ENCODE measurements around the gene MACROD2. TPM values are rescaled to one million over a fixed set of nuclear protein-coding genes. Genes with fewer than 3 reads are reported as not detected.
"Not testable (repeated sequence)": the region's sequence is repeated elsewhere in the genome, so short reads cannot be mapped to it uniquely, and the experiment has no call there.

The MACROD2 gene
- total RNA-seq, 2 donors from 2014 or later = 0.95 to 4.2 TPM

- TF ChIP-seq, protein P1, sequence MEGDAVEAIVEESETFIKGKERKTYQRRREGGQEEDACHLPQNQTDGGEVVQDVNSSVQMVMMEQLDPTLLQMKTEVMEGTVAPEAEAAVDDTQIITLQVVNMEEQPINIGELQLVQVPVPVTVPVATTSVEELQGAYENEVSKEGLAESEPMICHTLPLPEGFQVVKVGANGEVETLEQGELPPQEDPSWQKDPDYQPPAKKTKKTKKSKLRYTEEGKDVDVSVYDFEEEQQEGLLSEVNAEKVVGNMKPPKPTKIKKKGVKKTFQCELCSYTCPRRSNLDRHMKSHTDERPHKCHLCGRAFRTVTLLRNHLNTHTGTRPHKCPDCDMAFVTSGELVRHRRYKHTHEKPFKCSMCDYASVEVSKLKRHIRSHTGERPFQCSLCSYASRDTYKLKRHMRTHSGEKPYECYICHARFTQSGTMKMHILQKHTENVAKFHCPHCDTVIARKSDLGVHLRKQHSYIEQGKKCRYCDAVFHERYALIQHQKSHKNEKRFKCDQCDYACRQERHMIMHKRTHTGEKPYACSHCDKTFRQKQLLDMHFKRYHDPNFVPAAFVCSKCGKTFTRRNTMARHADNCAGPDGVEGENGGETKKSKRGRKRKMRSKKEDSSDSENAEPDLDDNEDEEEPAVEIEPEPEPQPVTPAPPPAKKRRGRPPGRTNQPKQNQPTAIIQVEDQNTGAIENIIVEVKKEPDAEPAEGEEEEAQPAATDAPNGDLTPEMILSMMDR (IDR thresholded peaks at IDR 0.05) = no peak
- H3K36me3 ChIP-seq = no peaks in the 10 kb centered on the region
- H3K27me3 ChIP-seq (replicated peaks; ENCODE audit: insufficient read depth) = no peaks in the 10 kb centered on the region
- DNase-seq (ENCODE audit: low spot score) (no peak), ATAC-seq (ENCODE audit: insufficient number of reproducible peaks, low FRiP score, low read depth) (no peak)
- no peak overlapping the region for H3K4me3 ChIP-seq
- no peaks in the 10 kb centered on the region for H3K9me3 ChIP-seq
- no peak overlapping the region for H3K27ac ChIP-seq
- no peaks in the 10 kb centered on the region for H3K4me1 ChIP-seq (ENCODE audit: control insufficient read depth in 1 of 2, low read depth in 2 of 2)
These were observed 38.0 kb downstream of the MACROD2 start for GRCh38 chr20:14033310-14033709.

DNA sequence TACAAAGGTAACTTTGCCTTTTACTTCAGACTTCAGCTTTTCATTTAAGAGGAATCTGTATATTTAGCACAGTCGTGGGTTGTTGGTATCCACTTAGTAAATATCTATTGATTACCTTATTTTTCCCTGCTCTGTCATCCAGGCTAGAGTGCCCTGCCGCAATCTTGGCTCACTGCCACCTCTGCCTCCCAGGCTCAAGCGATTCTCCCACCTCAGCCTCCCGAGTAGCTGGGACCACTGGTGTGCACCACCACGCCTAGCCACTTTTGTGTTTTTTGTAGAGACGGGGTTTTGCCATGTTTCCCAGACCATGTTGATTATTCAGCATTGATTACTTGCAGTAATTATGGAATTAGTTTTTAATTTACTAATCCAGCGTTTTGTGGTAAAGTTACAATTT, 41.3 kb downstream of the MACROD2 start:
- Histone ChIP-seq H3K4me3 (no peak overlapping the region), H3K9me3 (no peaks in the 10 kb centered on the region), H3K36me3 (no peaks in the 10 kb centered on the region), H3K27ac (no peak overlapping the region), H3K27me3 (replicated peaks; ENCODE audit: insufficient read depth) (no peaks in the 10 kb centered on the region), H3K4me1 (ENCODE audit: control insufficient read depth in 1 of 2, low read depth in 2 of 2) (no peaks in the 10 kb centered on the region)
- DNase-seq (ENCODE audit: low spot score) = no peak
- ATAC-seq (ENCODE audit: insufficient number of reproducible peaks, low FRiP score, low read depth) = no peak
- TF ChIP-seq, protein P1 (IDR thresholded peaks at IDR 0.05) = no peak

- H3K9me3 ChIP-seq; H3K4me1 ChIP-seq (ENCODE audit: control insufficient read depth in 1 of 2, low read depth in 2 of 2); H3K27ac ChIP-seq; H3K36me3 ChIP-seq; DNase-seq (ENCODE audit: low spot score); H3K4me3 ChIP-seq; H3K27me3 ChIP-seq (replicated peaks; ENCODE audit: insufficient read depth); ATAC-seq (ENCODE audit: insufficient number of reproducible peaks, low FRiP score, low read depth): not testable (repeated sequence)
These were observed 49.5 kb downstream of the MACROD2 start for GRCh38 chr20:14044712-14045276.

- TF ChIP-seq, protein P1 (IDR thresholded peaks at IDR 0.05) = no peak
- Histone ChIP-seq H3K4me1 (ENCODE audit: control insufficient read depth in 1 of 2, low read depth in 2 of 2) (no peaks in the 10 kb centered on the region), H3K36me3 (no peaks in the 10 kb centered on the region)
These were observed 51.2 kb downstream of the MACROD2 start for GRCh38 chr20:14046534-14046933.

DNA sequence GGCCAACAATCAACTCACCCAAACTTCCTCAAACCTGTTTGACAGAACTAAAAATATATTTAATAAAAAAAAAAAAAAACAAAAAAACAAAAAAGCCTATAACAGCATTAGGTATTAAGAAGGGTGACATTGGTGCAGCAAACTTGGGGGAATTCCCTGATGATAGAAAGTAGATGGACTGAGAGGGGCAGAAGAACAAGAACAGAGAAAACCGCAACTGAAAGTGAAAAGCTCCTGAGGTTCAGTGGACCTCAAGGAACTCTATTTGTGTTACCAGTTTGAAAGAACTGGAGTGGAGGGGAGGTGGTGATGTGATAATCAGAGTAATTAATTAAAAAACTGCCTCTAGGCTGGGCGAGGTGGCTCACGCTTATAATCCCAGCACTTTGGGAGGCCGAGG, 53.8 kb downstream of the MACROD2 start:
- Histone ChIP-seq H3K27ac (no peak overlapping the region), H3K4me3 (no peak overlapping the region), H3K36me3 (no peaks in the 10 kb centered on the region), H3K27me3 (replicated peaks; ENCODE audit: insufficient read depth) (no peaks in the 10 kb centered on the region), H3K9me3 (no peaks in the 10 kb centered on the region), H3K4me1 (ENCODE audit: control insufficient read depth in 1 of 2, low read depth in 2 of 2) (no peaks in the 10 kb centered on the region)
- DNase-seq (ENCODE audit: low spot score) (no peak), ATAC-seq (ENCODE audit: insufficient number of reproducible peaks, low FRiP score, low read depth) (no peak)
- TF ChIP-seq, protein P1 (IDR thresholded peaks at IDR 0.05) = no peak

More at GRCh38 chr20:14046534-14046933, 51.2 kb downstream of the MACROD2 start:
- no peaks in the 10 kb centered on the region for H3K9me3 ChIP-seq
- no peak overlapping the region for H3K4me3 ChIP-seq
- DNase-seq (ENCODE audit: low spot score) (no peak), ATAC-seq (ENCODE audit: insufficient number of reproducible peaks, low FRiP score, low read depth) (no peak)
- H3K27ac ChIP-seq = no peak overlapping the region
- no peaks in the 10 kb centered on the region for H3K27me3 ChIP-seq (replicated peaks; ENCODE audit: insufficient read depth)

GRCh38 chr20:14051454-14051853, 56.1 kb downstream of the MACROD2 start:
- H3K9me3 ChIP-seq = no peaks in the 10 kb centered on the region
- no peak for ATAC-seq (ENCODE audit: insufficient number of reproducible peaks, low FRiP score, low read depth)
- H3K27ac ChIP-seq = no peak overlapping the region

More at GRCh38 chr20:14051454-14051853, 56.1 kb downstream of the MACROD2 start:
- H3K36me3 ChIP-seq = no peaks in the 10 kb centered on the region
- no peak overlapping the region for H3K4me3 ChIP-seq
- TF ChIP-seq, protein P1 (IDR thresholded peaks at IDR 0.05) = no peak
- no peaks in the 10 kb centered on the region for H3K27me3 ChIP-seq (replicated peaks; ENCODE audit: insufficient read depth)
- DNase-seq (ENCODE audit: low spot score) = no peak
- no peaks in the 10 kb centered on the region for H3K4me1 ChIP-seq (ENCODE audit: control insufficient read depth in 1 of 2, low read depth in 2 of 2)
